GM21367 (cell line): ENCODE measurements around the gene ZNF586.
"Not testable (repeated sequence)": the region's sequence is repeated elsewhere in the genome, so short reads cannot be mapped to it uniquely, and the experiment has no call there.

Source experiments
- ATAC-seq: cut with Tn5 transposase; IDR thresholded peaks from one replicate; pipeline ENCODE4 v1.9.1; 2021; ENCODE audit not compliant: unreplicated experiment

ZNF586 gene

DNA sequence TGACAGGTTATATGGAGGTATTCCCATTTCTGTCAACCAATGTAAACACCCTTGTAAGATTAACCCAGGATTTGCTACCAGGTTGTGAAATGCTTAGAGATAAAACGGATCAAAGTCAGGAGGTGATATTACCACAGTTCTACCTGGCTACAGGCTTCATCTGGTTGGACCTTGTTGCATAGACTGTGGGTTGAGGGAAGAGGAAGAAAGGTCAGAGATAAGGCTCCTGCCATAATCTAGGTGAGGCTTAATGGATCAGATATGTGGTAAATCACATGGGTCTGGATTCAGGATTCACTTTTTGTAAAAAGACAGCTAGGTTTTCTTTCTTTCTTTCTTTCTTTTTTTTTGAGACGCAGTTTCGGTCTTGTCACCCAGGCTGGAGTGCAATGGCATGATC, 52.0 kb downstream of the ZNF586 start:
- not testable (repeated sequence) for ATAC-seq

DNA sequence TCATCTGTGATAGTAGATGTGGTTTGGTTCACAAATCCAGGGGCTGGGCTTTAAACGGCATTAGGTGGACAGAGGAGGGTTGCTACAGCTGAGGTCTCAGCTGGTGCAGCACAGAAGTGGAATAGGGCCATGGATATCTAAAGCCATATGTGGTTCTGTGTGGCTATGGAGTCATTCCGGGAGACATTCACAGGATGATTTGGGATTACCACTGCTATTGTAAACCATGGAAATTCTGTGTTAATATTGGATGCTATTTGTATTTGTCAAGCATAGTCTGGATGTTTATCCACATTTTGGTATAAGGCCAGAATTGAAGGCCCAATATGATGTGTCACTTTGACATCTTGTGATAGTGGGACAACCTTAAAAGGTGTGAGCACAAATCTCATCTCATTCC, 53.7 kb downstream of the ZNF586 start:
- ATAC-seq: not testable (repeated sequence)

DNA sequence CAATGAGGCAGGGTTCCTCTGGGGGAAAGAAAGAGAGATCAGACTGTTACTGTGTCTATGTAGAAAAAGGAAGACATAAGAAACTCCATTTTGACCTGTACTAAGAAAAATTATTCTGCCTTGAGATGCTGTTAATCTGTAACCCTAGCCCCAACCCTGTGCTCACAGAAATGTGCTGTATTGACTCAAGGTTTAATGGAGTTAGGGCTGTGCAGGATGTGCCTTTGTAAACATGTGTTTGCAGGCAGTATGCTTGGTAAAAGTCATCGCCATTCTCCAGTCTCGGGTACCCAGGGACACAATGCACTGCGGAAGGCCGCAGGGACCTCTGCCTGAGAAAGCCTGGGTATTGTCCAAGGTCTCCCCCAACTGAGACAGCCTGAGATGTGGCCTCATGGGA, 54.1 kb downstream of the ZNF586 start:
- ATAC-seq: not testable (repeated sequence)

DNA sequence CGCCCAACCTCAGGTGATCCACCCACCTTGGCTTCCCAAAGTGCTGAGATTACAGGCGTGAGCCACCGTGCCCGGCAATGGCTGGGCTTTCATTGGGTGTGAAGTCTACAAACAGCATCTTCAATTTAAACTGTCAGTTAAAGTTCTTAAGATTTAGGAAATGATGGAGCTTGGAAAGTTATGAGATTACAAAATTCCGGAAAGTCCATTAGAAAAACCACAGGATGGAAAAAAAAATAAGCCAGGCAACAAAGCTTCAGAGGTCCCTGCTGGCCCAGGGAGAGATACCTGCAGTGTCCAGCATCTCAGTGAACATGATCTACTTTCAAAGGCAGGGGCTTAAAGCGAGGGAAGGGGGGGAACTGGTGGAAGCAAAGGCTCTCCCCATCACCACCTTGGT, 56.0 kb downstream of the ZNF586 start:
- no peak for ATAC-seq

DNA sequence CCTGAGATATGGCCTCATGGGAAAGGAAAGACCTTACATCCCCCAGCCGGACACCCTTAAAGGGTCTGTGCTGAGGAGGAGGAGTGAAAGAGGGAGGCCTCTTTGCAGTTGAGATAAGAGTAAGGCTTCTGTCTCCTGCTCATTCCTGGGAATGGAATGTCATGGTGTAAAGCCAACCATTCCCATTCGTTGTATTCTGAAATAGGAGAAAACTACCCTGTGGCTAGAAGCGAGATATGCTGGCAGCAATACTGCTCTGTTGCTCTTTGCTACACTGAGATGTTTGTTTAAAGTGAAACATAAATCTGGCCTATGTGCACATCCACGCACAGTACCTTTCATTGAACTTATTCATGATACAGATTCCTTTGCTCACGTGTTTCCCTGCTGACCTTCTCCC, 59.8 kb downstream of the ZNF586 start:
- no peak for ATAC-seq

DNA sequence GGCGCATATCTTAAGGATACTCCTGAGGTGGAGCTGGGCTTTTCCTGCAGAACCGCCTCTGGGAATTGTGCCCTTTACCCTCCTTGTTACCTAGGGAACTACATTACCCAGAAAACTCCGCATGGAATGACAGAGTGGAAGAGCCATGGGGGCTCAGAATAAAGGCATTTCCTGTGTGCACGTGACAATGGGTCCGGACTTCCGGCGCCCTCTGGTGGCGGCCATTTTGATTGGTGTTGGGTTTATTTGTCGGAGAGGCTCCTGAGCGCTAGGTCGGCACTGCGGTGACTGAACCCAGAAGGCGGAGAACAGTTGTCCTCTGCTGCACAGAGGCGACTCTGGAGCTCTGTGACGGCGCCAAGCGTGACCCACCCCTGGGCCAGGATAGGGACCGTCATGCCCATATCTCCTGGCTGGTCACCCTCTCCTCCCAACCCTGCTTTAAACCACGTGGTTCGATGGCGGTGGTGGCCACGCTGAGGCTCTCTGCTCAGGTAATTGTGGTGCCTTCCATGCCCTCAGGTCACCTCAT, 60.7 kb downstream of the ZNF586 start, which contains the start of gene ZNF587B:
ZNF587B (plus strand) TSS at position 229 of the 532 bp plus-strand sequence; CDS start at position 459, 230 bp downstream.
- ATAC-seq: no peak
